Measurements from ENCODE around the gene PMF1. TPM values are rescaled to one million over a fixed set of nuclear protein-coding genes. Genes with fewer than 3 reads are reported as not detected.

The PMF1 gene, protein sequence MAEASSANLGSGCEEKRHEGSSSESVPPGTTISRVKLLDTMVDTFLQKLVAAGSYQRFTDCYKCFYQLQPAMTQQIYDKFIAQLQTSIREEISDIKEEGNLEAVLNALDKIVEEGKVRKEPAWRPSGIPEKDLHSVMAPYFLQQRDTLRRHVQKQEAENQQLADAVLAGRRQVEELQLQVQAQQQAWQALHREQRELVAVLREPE
- 42.6 and 44.6 TPM in 2 replicates for total RNA-seq (ENCODE audit: low replicate concordance)

DNA sequence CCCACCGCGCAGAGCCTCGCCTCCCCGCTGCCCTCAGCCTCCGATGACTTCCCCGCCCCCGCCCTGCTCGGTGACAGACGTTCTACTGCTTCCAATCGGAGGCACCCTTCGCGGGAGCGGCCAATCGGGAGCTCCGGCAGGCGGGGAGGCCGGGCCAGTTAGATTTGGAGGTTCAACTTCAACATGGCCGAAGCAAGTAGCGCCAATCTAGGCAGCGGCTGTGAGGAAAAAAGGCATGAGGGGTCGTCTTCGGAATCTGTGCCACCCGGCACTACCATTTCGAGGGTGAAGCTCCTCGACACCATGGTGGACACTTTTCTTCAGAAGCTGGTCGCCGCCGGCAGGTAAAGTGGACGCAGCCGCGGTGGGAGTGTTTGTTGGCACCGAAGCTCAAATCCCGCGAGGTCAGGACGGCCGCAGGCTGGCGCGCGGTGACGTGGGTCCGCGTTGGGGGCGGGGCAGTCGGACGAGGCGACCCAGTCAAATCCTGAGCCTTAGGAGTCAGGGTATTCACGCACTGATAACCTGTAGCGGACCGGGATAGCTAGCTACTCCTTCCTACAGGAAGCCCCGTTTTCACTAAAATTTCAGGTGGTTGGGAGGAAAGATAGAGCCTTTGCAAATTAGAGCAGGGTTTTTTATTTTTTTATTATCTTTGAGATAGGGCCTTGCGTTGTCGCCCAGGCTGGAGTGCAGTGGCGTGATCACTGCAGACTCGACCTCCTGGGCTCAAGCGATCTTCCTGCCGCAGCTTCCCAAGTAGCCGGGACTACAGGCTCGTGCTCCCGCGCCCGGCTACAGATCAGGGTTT is at the start of gene PMF1:
Gene PMF1 (plus strand): TSS at position 175 of the 811 bp plus-strand sequence. CDS start 9 bp downstream, at position 184.
- TF ChIP-seq, protein P1, sequence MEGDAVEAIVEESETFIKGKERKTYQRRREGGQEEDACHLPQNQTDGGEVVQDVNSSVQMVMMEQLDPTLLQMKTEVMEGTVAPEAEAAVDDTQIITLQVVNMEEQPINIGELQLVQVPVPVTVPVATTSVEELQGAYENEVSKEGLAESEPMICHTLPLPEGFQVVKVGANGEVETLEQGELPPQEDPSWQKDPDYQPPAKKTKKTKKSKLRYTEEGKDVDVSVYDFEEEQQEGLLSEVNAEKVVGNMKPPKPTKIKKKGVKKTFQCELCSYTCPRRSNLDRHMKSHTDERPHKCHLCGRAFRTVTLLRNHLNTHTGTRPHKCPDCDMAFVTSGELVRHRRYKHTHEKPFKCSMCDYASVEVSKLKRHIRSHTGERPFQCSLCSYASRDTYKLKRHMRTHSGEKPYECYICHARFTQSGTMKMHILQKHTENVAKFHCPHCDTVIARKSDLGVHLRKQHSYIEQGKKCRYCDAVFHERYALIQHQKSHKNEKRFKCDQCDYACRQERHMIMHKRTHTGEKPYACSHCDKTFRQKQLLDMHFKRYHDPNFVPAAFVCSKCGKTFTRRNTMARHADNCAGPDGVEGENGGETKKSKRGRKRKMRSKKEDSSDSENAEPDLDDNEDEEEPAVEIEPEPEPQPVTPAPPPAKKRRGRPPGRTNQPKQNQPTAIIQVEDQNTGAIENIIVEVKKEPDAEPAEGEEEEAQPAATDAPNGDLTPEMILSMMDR (IDR thresholded peaks at IDR 0.05; ENCODE audit: insufficient read depth, low read length), result no peak
- peak within 1 kb of the TSS; percentile 97 for H3K4me3 ChIP-seq (ENCODE audit: low read depth, low read length)
- DNase-seq (ENCODE audit: low read depth), result peak; percentile 94

DNA sequence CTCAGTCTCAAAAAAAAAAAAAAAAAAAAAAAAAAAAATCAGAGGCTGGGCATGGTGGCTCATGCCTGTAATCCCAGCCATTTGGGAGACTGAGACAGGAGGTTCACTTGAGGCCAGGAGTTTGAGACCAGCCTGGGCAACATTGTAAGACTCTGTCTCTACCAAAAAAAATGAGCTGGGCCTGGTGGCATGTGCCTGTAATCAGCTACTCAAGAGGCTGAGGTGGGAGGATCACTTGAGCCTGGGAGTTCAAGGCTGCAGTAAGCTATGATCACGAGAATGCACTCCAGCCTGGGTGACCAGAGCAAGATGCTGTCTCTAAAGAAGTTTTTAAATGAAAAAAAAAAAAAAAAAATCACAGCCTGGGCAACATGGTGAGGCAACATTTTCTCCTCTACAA is 49.1 kb upstream of the PMF1 start:
- TF ChIP-seq, protein P1 (IDR thresholded peaks at IDR 0.05; ENCODE audit: insufficient read depth, low read length), result no peak
- no peak overlapping the region for H3K4me3 ChIP-seq (ENCODE audit: low read depth, low read length)
- no peak for DNase-seq (ENCODE audit: low read depth)

DNA sequence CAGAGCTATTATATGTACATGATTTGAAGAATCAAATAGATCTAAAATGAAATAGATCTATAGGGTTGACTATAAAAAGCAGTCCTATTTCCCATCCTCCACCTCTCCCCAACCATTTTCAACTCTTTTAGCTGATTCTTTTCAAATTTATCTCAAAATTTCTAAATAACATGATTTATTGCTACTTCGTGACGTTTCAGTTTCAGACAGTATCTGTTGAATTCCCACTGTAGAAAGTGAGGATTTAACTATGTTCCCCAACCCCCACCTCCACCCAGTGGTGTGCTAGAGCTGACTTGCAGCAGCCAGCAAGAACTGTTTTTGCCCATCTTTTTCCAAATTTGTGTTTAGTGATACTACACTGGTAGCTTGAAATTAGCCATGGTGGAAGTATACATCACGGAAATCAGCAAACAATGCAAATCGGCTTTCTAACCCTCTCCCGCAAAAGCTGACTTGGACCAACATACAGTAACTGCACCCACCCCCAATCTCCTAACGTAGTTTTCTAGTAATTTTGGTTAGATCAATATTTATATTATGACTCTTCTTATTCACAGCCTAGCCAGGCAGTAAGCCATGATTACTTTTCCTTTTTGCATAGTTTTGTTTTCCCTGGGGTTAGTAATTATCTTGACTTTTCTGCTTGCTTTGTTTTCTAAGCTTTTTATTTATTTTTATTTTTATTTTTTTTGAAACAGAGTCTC is 48.5 kb upstream of the PMF1 start:
- TF ChIP-seq, protein P1 (IDR thresholded peaks at IDR 0.05; ENCODE audit: insufficient read depth, low read length), result no peak
- DNase-seq (ENCODE audit: low read depth), result no peak
- H3K4me3 ChIP-seq (ENCODE audit: low read depth, low read length), result no peak overlapping the region

DNA sequence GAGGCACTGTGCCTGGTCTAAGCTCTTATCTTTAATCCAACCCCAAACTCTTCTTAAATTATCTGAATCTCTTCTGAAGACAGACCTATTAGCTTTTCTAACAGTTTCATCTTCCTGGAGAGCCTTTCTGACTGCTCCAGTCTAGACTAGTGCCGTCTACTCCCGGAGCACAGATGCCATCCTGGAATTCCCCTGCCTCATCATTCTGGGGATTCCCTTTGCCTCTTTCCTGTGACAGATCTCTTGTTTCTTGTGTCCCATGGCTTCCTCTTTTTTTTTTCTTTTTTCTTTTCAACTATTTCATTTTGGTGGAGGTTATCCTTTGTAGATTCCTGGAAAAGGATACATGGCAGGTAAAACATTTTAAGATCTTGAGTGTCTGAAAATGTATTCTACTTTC is 47.7 kb upstream of the PMF1 start:
- H3K4me3 ChIP-seq (ENCODE audit: low read depth, low read length), result no peak overlapping the region
- no peak for DNase-seq (ENCODE audit: low read depth)

DNA sequence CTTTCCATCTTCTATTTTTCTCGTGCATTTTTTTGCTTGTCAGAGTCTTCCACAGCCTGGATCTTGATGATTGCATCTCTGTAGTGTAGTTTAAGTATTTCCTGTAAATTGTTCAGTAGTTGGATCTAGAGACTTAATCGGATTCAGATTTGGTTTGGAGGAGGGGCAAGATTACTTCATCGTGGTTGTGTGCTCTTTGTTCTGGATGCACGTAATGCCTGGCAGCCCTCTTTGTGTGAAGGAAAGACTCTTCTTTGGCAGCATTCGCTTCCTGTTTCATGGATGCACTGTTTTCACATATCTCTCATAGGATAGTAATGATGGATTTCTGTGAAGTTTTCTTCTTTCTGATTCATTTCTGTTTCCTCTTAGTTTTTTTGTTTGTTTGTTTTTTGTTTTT is 45.3 kb upstream of the PMF1 start:
- DNase-seq (ENCODE audit: low read depth), result peak; percentile 59
- TF ChIP-seq, protein P1 (IDR thresholded peaks at IDR 0.05; ENCODE audit: insufficient read depth, low read length), result no peak
- H3K4me3 ChIP-seq (ENCODE audit: low read depth, low read length), result no peak overlapping the region

More for the DNA sequence above, 47.7 kb upstream of the PMF1 start:
- TF ChIP-seq, protein P1 (IDR thresholded peaks at IDR 0.05; ENCODE audit: insufficient read depth, low read length), result no peak

DNA sequence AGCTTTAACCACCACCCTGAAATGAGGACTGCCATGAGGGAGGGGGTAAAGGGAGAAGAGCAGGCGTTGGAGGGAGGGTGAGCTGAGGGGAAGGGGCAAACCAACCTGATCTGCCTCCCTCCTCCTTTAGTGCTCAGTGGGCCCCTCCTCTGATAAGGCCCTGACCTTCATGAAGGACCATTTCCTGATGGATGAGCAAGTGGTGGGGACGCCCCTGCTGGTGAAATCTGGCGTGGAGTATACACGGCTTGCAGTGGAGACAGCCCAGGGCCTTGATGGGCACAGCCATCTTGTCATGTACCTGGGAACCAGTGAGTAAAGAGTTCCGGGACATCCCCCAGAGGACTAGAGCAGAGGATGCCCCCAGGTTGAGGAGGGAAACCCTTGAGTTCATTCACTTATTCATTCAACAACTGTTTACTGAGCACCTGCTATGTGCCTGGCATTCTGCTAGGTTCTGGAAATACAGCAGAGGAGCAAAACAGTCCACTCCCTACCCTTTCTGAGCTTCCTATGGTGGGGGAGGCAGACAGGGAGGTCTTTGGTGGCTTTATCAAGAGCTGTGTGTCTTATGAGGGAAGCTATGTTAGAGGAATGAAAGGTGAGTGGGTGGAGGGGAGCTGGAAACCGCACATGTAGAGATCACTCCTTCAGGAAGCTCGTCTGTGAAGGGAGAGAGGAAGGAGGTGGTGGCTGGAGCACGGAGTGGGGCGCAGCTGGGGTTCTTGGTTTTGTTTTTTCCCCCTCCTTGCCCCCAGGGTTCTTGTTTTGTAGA is 39.9 kb upstream of the PMF1 start:
- no peak overlapping the region for H3K4me3 ChIP-seq (ENCODE audit: low read depth, low read length)
- no peak for DNase-seq (ENCODE audit: low read depth)
- TF ChIP-seq, protein P1 (IDR thresholded peaks at IDR 0.05; ENCODE audit: insufficient read depth, low read length), result no peak
